Stimulated activated effector memory CD8-positive, alpha-beta T cell treated with anti-CD3 and anti-CD28 coated beads, Interleukin-12 subunit alpha, Interleukin-12 subunit beta, amount 100 ng/mL, for 72 hours (primary cell): ENCODE data around the gene ARHGEF1.

ENCODE experiments used
- ATAC-seq: fragments of 150-1000 bp; cut with Tn5 transposase; 2 replicates; pipeline ENCODE4 v1.10.0; 2021
- DNase-seq, 2 donors: peaks; one replicate each; pipeline ENCODE4 v3.0.0; 2021 to 2022; ENCODE audit warnings: low spot score in 2 of 2
- H3K27ac Mint-ChIP-seq: one replicate; pipeline ENCODE4 v1.8.0; 2022; ENCODE audit warnings: mild to moderate bottlenecking, mixed read lengths
- H3K36me3 Mint-ChIP-seq: one replicate; pipeline ENCODE4 v1.8.0; 2022; ENCODE audit warnings: mild to moderate bottlenecking, mixed read lengths
- H3K4me1 Mint-ChIP-seq: one replicate; pipeline ENCODE4 v1.8.0; 2022; ENCODE audit warnings: mixed read lengths
- H3K4me3 Mint-ChIP-seq: one replicate; pipeline ENCODE4 v1.8.0; 2022; ENCODE audit warnings: mild to moderate bottlenecking, mixed read lengths
- H3K9me3 Mint-ChIP-seq: one replicate; pipeline ENCODE4 v1.8.0; 2022; ENCODE audit warnings: mixed read lengths

ARHGEF1 gene

DNA sequence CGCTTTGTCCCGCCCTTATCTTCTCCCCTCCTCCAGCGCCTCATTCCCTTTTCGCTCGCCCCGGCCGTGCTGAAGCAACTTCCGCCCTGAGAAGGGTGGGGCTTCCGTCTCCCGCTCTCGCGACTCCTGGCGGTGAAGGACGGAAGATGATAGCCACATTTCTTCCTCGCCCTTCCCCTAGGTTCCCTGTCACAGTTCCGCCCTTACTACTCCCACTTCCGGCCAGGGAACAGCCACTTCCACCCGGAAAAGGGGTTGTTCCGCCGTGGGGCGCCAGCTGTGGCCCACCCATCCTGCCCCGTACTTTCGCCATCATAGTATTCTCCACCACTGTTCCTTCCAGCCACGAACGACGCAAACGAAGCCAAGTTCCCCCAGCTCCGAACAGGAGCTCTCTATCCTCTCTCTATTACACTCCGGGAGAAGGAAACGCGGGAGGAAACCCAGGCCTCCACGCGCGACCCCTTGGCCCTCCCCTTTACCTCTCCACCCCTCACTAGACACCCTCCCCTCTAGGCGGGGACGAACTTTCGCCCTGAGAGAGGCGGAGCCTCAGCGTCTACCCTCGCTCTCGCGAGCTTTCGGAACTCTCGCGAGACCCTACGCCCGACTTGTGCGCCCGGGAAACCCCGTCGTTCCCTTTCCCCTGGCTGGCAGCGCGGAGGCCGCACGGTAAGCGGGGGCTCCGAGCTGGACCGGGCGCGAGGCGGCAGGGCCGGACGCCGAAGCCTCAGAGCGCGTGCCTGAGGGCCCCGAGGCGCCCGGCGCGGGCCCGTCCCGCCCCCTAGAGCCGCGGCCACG, 23.2 kb upstream of the ARHGEF1 start, which contains the start of gene RPS19:
RPS19 (plus strand) TSS at position 638 of the 801 bp plus-strand sequence. CDS start 520 bp downstream, outside the sequence.
- Mint-ChIP-seq H3K36me3 (peaks cover 55% of the 10 kb centered on the region), H3K4me1 (peaks cover 49% of the 10 kb centered on the region), H3K4me3 (peak within 1 kb of the TSS; percentile 82), H3K9me3 (no peaks in the 10 kb centered on the region), H3K27ac (peak within 1 kb of the TSS; percentile 95)
- peak; percentile 97 to 99 for DNase-seq
- ATAC-seq, result peak; percentile 89

DNA sequence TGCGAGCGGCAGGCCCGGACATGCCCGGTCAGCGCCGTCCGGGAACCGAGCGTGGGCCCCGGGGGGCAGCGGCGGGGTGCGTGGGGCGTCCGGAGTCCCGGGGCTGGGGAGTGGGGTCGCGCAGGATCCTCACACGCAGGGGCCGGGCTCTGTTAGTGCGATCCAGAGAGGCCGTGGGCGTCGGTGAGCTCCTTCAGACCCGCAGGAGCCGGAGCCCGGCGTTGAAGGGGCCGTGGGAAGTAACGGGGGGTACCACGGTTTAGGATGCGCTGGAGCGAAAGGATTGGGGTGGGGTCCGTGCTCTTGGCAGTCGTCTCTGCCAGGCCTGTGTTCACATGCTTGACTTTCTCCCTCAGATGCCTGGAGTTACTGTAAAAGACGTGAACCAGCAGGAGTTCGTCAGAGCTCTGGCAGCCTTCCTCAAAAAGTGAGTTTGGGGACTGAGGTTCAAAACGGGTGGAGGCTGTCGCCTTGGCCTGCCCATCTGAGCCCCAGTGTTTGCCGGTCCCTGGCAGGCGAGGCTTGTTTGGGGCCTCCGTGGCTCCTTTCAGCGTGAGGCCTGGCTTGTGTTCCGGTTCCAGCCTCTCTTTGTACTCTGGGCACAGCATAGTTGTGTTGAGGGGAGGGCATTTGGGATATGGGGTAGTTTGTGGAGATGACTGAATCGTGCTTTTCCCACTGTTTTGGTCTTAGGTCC, 22.4 kb upstream of the ARHGEF1 start:
- Mint-ChIP-seq H3K9me3 (no peaks in the 10 kb centered on the region), H3K27ac (peak overlapping the region; percentile 95), H3K36me3 (peaks cover 62% of the 10 kb centered on the region), H3K4me3 (peak overlapping the region; percentile 82), H3K4me1 (peaks cover 49% of the 10 kb centered on the region)
- no peak for ATAC-seq
- DNase-seq, result no peak

DNA sequence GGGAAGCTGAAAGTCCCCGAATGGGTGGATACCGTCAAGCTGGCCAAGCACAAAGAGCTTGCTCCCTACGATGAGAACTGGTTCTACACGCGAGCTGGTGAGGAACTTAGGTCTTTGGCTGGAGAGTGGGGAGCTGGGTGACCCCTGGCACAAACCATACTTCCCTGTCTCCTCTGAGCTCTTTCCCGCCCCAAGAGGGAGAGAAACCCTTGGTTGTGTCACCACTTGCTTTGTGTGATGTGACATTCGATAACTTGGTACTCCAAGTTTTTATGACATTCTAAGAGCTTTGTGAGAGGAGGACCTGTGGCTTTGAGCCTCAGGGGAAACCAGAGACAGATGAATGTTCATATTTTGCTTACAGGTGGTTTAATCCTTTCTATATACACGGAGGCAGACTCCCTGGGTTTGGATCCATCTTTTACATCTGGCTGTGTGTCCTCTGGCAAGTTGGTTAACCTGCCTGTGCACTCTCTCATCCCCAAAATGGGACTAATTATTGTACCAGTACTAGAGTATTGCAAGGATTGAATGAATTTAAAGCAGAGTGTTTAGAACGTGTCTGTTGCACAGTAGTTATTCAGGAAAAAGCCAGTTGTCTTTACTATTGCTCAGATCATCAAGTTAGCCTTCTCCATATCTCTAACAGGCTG, 21.7 kb upstream of the ARHGEF1 start:
- ATAC-seq, result no peak
- no peaks in the 10 kb centered on the region for H3K9me3 Mint-ChIP-seq
- peak overlapping the region; percentile 82 for H3K4me3 Mint-ChIP-seq
- peak overlapping the region; percentile 95 for H3K27ac Mint-ChIP-seq
- peaks cover 69% of the 10 kb centered on the region for H3K36me3 Mint-ChIP-seq
- H3K4me1 Mint-ChIP-seq, result peaks cover 53% of the 10 kb centered on the region
- no peak for DNase-seq

DNA sequence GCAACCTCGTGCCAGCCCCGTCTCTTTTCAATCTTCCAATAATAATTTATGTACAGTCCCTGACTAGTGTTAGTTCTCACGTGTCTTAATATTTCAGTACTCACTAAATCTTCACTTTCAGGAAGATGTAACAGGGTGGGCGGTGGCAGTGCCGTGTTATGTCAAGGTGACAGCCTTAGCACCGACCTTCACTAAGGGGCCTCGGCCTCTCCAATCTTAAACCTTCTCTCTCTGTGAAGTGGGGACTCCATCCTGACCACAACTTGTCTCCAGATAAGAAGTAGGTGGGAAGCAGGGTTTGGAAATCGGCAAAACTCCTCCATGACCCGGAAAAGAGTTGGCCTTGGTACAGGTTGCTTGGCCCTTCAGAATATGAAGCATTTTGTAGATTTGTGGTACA, 21.1 kb upstream of the ARHGEF1 start:
- peak overlapping the region; percentile 95 for H3K27ac Mint-ChIP-seq
- H3K36me3 Mint-ChIP-seq, result peaks cover 75% of the 10 kb centered on the region
- ATAC-seq (no peak), DNase-seq (no peak)
- H3K9me3 Mint-ChIP-seq, result no peaks in the 10 kb centered on the region
- H3K4me1 Mint-ChIP-seq, result peaks cover 56% of the 10 kb centered on the region
- H3K4me3 Mint-ChIP-seq, result peak overlapping the region; percentile 82

DNA sequence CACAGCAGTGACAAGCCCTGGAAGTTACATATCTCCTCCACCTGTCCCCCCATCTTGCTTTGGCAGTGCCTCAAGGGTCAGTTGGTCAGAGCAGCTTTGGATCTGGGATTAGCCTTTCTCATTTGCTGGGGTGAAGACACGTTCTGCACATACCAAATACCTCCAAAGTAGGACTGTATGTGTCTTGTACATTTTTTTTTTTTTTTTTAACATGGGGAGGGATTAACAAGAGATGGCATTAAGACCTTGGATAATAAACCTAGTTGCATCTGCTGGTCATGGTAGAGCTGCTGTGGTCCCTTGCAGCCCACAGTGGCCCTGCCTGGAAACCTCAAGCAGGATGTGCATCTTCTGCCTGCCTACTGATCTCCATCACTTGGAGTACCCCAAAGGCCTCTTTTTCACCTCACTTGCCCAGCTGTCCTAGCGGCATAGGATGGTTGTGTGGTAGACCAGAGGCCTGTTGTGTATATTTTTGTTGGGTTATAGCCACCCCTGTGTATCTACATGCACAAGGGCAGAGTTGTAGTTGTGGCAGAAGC, 20.5 kb upstream of the ARHGEF1 start:
- H3K27ac Mint-ChIP-seq, result peak overlapping the region; percentile 95
- peaks cover 57% of the 10 kb centered on the region for H3K4me1 Mint-ChIP-seq
- ATAC-seq, result no peak
- peaks cover 82% of the 10 kb centered on the region for H3K36me3 Mint-ChIP-seq
- no peak for DNase-seq
- no peaks in the 10 kb centered on the region for H3K9me3 Mint-ChIP-seq
- H3K4me3 Mint-ChIP-seq, result peak overlapping the region; percentile 82

DNA sequence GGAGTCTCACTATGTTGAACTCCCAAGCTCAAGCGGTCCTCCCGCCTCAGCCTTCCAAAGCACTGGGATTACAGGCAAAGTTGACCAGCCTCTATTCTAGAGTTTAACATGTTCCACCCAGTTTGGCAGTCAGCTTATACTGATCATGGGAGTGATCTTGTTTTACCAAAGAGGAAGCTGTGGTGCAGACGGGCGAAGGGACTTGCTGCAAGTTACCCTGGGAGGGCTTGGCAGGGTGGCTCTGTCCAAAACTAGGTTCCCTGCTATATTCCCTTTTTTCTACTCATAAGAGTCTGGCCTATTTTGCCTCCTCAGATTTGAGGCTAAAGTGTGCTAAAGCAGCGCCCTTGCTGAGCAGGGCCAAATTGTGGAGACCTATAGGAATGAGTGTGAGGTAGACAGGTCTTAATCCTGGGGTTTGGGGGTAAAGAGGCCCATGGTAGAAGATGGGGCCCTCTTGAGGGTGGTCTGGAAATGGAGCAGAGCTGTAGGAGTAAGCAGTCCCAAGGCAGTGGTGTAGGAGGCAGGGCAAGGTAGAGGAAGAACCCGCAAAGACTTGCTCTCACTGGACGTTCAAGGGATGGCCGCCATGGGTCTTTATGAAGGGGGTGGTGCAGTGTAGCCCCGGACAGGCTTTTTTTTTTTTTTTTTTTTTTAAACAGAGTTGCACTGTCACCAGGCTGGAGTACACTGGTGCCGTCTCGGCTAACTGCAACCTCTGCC, 19.6 kb upstream of the ARHGEF1 start:
- Mint-ChIP-seq H3K4me3 (peak overlapping the region; percentile 82), H3K4me1 (peaks cover 66% of the 10 kb centered on the region), H3K27ac (peak overlapping the region; percentile 95), H3K36me3 (peaks cover 90% of the 10 kb centered on the region), H3K9me3 (no peaks in the 10 kb centered on the region)
- ATAC-seq (no peak), DNase-seq (no peak)

DNA sequence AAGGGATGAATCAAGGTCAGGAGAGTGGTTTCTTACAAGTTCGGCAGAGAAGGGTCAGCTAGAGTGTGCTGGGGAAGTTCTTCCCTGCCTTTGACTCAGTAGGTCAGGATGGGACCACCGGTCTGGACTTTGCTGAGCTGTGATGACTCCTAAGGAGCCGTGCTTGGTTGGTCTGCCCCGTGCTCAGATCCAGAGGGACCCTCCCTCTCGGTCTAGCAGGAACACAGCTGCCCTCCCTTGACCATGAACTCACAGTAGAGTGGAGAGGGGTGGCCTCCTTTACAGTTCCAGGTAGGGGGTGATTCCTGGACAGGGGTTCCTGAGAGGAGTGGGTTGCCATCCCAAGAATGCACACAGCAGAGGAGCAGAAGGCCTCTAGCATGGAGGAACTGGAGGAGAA, 18.6 kb upstream of the ARHGEF1 start:
- H3K9me3 Mint-ChIP-seq, result no peaks in the 10 kb centered on the region
- no peak for ATAC-seq
- peak overlapping the region; percentile 95 for H3K27ac Mint-ChIP-seq
- peaks cover 76% of the 10 kb centered on the region for H3K4me1 Mint-ChIP-seq
- peaks cover 100% of the 10 kb centered on the region for H3K36me3 Mint-ChIP-seq
- peak overlapping the region; percentile 82 for H3K4me3 Mint-ChIP-seq
- no peak for DNase-seq

DNA sequence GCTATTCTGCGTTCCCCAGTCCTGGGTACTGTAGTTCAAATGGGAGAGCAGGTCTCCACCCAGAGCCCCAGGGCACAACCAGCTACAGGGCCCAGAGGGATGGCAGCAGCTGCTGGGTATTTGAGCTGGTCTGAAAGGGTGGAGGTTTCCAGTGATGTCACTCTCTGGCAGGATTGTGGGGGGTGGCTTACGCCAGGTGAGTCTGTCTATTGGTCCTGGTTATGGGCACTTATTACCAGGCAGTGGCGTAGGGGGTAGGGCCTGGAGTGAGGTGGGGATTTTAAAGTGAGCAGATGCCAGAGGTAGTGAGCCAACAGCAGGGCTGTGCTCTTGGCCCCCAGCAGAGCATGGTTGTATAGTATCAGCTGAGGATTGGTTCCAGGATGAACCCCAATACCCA, 16.7 kb upstream of the ARHGEF1 start:
- peaks cover 82% of the 10 kb centered on the region for H3K4me1 Mint-ChIP-seq
- peak; percentile 9 for ATAC-seq
- peak overlapping the region; percentile 18 for H3K4me3 Mint-ChIP-seq
- peak overlapping the region; percentile 92 for H3K27ac Mint-ChIP-seq
- no peak for DNase-seq
- peaks cover 100% of the 10 kb centered on the region for H3K36me3 Mint-ChIP-seq
- no peaks in the 10 kb centered on the region for H3K9me3 Mint-ChIP-seq

DNA sequence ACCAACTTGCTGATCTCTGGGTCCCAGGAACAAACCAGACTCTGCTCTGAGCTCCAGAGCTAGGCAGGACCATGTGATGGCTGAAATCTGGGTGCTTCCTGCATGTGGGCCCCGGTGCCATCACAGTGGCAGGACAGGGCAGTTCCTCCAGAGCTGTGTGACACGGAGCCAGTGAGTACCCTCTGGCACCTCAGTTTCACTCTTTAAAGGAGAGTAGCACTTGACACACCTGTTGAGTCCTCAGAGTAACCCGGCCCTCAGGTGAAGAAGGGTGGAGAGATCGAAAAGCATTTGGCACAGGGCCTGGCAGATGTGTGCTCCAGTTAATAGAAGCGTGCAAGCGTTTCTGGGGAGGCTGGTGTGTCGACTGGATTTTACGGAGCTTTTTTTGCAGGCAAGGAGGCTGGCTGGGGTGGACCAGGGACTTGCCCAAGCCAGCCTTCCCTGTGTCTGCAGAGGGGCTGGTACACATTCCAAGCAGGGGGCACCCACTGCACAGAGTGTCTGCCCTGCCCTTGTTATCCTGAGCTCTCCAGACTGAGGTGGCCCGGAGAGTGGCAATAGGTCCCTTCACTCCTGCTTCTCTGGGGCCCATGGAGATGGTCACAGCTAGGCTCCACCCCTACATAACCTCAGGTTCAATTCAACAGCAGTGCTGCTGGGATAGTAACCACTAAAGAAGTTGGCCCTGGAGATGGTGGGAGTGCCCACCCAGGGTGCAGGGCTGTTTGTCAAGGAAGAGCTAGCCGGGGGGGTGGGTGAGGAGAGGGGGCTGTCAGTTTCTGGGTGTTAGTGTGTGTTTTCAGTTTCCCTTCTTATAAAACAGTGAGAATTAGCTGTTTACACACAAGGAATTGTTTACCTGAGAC, 14.6 kb upstream of the ARHGEF1 start:
- H3K9me3 Mint-ChIP-seq, result no peaks in the 10 kb centered on the region
- H3K27ac Mint-ChIP-seq, result peak overlapping the region; percentile 92
- peaks cover 100% of the 10 kb centered on the region for H3K36me3 Mint-ChIP-seq
- H3K4me1 Mint-ChIP-seq, result peaks cover 82% of the 10 kb centered on the region
- peak overlapping the region; percentile 45 for H3K4me3 Mint-ChIP-seq
- DNase-seq (no peak), ATAC-seq (no peak)

DNA sequence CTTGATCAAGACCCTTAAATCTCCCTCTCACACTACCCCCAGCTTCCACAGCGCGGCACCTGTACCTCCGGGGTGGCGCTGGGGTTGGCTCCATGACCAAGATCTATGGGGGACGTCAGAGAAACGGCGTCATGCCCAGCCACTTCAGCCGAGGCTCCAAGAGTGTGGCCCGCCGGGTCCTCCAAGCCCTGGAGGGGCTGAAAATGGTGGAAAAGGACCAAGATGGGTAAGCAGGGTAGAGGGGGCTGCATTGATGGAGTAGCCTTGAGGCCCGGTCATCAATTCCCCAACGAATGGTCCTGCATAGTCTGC, 14.0 kb upstream of the ARHGEF1 start:
- H3K9me3 Mint-ChIP-seq, result no peaks in the 10 kb centered on the region
- H3K4me3 Mint-ChIP-seq, result peak overlapping the region; percentile 45
- H3K27ac Mint-ChIP-seq, result peak overlapping the region; percentile 92
- ATAC-seq (no peak), DNase-seq (no peak)
- H3K4me1 Mint-ChIP-seq, result peaks cover 79% of the 10 kb centered on the region
- peaks cover 100% of the 10 kb centered on the region for H3K36me3 Mint-ChIP-seq

DNA sequence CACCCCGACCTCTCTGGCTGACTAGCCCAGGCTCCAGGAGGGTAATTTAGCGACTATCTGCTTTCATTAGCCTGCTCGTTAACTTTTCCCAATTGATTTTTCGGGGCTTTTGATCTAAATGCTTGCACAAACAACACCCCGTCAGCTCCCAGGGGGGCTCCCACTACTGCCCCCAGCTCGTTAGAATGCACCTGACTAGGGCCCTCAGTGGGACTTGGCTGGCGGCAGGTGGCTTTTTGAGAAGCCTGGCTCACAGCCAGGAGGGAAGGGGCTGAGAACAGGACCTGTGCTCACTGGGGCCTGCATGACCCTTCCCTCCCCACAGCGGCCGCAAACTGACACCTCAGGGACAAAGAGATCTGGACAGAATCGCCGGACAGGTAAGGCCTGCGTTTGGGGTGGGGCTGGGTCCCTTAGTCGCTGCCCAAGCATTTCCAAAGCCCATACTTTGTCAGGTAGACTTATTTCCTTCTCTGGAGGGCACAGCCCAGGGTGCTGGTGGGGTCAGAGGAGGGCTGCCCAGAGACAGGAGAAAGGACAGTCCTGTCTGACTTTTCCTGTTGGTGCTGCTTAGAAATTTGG, 13.5 kb upstream of the ARHGEF1 start:
- peaks cover 74% of the 10 kb centered on the region for H3K4me1 Mint-ChIP-seq
- no peak for DNase-seq
- peak overlapping the region; percentile 45 for H3K4me3 Mint-ChIP-seq
- no peak for ATAC-seq
- peaks cover 99% of the 10 kb centered on the region for H3K36me3 Mint-ChIP-seq
- H3K9me3 Mint-ChIP-seq, result no peaks in the 10 kb centered on the region
- peak overlapping the region; percentile 92 for H3K27ac Mint-ChIP-seq

DNA sequence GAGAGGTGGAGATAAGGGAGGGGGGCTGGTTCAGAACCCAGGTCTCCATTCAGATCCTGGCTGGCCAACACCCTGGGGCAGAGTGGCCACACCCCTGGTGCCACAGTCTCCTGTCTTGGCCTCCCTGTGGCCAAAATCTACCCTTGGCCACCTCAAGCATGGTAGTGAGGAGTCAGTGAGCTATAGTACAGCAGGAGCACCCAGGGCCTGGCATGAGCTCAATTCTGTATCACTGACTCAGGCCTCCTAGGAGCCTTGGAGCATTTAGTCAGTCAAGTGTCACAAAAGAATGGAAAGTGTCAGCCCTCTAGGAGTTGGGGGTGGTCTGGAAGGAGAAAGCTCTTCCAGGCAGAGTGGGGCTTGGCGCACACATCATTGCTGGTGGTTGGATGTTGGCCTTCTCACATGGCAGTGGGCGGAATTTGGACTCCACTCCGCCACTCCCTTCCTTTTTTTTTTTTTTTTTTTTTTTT, 12.5 kb upstream of the ARHGEF1 start:
- Mint-ChIP-seq H3K4me3 (peak overlapping the region; percentile 73), H3K27ac (peak overlapping the region; percentile 92), H3K9me3 (no peaks in the 10 kb centered on the region), H3K36me3 (peaks cover 89% of the 10 kb centered on the region), H3K4me1 (peaks cover 73% of the 10 kb centered on the region)
- DNase-seq (no peak), ATAC-seq (peak; percentile 62)

DNA sequence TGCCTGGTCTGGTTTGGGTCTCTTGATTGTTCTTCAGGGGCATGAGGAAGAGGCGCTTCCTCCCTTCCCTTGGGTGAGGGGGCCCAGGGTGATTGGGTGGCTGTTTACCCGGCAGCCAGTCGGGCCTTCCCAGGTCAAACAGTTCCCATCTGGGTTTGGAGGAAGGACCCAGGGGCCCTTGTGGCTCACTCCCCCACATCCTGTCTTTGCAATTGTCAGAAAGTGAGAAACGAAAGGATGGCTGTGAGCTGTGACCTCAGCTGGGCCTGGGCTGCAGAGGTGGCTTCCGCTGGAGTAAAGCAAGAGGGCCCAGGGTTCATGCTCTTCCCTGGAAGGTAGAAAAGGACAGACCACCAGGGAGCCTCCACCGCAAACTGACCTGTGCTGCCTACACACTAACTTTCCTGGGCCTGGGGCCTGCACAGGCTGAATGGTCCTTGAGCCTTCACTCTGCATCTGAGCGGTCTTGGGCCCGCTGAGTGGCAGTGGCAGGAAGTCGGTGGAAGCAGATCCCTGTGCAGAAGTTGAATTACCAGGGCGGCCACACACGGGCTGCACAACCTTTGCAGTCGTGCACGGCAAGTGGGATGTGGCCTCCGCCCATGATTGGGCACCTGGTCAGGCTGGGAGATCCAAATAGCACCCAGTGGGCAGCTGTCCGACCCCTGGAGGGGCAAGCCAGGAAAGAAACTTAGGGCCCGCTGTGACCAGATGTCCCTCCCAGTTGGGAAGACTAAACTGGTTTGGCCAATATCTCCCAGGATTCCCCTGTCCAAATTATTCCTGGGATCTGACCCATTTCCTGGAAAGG, 11.2 kb upstream of the ARHGEF1 start:
- peak; percentile 48 to 86 for DNase-seq
- Mint-ChIP-seq H3K27ac (peak overlapping the region; percentile 92), H3K9me3 (no peaks in the 10 kb centered on the region), H3K36me3 (peaks cover 81% of the 10 kb centered on the region), H3K4me1 (peaks cover 79% of the 10 kb centered on the region), H3K4me3 (peak overlapping the region; percentile 73)
- peak; percentile 79 for ATAC-seq
